ENCODE measurements around the gene CSNK2A2.

DNA sequence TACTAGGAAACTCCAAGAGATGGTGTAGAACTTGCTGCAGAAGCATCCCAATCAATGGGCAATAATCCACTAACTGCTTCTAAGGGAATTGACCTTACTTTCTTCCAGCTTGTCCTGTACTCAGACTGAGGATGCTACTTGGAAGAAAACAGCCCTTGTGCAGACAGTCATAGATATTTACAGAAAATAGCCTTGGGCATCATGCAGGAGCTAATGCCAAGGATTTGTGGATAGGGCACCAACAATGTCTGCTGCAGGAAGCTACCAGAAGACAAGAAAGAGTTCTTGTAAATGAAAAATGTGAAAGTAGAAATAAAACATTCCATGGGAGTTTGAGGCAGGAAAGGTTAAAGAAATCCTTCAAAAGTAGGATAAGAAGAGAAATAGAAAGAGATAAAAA, 21.5 kb upstream of the CSNK2A2 start:
- TF ChIP-seq, protein P1, sequence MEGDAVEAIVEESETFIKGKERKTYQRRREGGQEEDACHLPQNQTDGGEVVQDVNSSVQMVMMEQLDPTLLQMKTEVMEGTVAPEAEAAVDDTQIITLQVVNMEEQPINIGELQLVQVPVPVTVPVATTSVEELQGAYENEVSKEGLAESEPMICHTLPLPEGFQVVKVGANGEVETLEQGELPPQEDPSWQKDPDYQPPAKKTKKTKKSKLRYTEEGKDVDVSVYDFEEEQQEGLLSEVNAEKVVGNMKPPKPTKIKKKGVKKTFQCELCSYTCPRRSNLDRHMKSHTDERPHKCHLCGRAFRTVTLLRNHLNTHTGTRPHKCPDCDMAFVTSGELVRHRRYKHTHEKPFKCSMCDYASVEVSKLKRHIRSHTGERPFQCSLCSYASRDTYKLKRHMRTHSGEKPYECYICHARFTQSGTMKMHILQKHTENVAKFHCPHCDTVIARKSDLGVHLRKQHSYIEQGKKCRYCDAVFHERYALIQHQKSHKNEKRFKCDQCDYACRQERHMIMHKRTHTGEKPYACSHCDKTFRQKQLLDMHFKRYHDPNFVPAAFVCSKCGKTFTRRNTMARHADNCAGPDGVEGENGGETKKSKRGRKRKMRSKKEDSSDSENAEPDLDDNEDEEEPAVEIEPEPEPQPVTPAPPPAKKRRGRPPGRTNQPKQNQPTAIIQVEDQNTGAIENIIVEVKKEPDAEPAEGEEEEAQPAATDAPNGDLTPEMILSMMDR (IDR thresholded peaks at IDR 0.05), result no peak
- TF ChIP-seq POLR2A (IDR thresholded peaks at IDR 0.05), result no peak

Data from right lobe of liver (tissue), 4 donors.